GM19455 (cell line): ENCODE data around the gene PTPRT.

Experiments
- ATAC-seq: cut with Tn5 transposase; IDR thresholded peaks from one replicate; pipeline ENCODE4 v1.9.1; 2021; ENCODE audit not compliant: unreplicated experiment

The PTPRT gene

DNA sequence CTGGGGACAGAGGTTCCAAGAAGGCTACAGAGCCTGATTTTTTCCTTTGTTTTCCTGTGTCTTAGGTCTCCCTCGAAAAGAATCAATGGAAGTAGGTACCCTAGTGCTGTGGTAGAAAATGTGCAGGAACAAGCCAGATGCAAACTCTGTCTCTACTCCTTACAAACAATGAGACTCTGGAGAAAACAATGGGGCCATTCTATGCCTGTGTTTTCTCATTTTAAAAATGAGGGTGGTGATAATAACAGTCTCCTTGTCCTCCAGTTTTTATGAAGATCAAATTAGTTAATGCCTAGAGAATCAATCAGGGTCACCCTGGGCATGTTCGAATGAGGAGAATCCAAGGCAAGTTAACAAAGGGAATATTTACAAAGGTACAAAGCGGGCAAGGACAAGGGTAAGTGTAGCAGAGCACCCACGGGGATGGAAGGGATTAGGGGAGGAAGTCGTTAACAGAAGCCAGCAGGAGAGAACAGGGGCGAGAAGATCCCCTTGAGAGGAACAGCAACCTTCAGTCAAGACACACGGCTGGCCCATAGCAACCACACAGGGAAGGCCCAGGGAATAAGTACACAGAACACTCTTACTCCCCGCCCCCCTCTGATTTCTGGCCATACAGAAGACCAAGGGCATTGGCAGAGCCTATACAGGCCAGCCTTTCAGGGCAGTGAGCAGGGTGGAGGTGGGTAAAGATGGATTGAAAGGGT lies 342.8 kb downstream of the PTPRT start:
- no peak for ATAC-seq

DNA sequence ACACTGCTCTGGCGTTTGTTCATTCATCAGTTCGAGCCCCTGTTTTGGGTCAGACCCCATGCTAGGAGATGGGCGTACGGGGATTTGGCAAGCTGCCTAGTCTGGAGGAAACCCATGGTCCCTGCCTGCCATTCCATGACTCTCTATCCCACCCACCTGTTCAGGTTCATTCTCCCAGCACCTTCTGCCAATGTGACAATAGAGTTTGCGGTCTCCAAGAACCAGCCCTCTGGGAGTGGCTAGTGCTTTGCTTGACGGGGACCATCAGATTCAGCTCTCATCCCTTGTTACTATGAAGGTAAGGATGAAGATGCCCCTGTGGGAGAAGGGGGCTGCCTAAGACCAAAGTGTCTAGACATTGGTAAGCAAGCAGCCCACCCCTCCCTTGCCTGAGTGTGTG lies 345.0 kb downstream of the PTPRT start:
- ATAC-seq, result no peak

DNA sequence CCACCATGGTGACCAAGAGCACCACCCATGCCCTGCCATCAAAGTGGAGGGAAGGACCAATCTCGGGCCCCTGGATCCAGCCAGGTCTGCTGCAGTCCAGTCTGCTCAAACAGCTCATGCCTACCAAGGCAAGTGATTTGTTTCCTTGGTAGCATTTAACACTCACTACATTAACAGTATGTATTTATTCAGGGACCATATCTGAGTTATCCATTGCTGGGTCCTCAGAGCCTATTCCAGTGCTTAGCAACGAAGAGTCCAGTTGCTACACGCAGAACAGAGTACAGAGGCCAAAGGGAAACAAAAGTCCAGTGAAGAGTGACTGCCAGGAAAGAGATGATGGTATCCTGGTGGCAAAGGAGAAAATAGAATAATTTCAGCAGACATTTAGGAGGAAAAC lies 352.2 kb downstream of the PTPRT start:
- no peak for ATAC-seq

DNA sequence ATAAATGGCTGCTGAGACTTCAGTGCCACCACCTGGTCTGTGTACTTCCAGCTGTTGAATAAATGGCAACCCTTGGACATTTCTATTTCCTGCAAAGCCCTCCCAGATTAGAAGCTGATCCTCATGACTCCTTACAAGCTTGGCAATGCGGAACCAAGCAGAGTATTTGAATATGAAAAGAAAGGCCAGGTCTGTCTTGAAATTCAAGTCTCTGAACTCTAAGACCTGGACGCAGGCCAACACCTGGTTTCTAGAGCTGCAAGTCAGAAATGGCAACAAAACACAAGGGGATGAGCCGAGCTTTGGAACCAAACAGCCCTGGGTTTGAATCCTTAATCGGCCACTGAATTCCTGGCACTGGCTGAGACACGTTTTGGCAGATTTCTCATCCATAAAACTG lies 353.4 kb downstream of the PTPRT start:
- ATAC-seq, result no peak

DNA sequence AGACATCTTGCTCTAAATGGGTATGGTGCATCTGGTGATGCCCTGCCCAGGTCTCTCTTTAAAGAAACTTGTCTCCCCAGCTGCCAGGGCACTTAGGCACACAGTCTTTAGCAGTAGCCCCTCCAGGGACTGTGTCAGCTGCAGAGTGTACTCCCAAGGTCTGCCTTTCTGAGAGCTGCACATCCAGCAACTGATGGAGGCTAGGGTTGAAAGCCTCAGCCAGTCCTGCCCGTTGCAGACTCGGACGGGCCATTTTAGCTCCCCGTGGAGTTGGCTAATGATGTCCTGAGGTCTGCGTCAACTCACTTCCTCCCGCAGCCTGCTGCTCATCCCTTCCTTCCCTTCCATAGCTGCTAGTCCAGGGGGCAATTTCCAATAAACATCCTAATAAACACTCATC lies 381.8 kb downstream of the PTPRT start:
- no peak for ATAC-seq

DNA sequence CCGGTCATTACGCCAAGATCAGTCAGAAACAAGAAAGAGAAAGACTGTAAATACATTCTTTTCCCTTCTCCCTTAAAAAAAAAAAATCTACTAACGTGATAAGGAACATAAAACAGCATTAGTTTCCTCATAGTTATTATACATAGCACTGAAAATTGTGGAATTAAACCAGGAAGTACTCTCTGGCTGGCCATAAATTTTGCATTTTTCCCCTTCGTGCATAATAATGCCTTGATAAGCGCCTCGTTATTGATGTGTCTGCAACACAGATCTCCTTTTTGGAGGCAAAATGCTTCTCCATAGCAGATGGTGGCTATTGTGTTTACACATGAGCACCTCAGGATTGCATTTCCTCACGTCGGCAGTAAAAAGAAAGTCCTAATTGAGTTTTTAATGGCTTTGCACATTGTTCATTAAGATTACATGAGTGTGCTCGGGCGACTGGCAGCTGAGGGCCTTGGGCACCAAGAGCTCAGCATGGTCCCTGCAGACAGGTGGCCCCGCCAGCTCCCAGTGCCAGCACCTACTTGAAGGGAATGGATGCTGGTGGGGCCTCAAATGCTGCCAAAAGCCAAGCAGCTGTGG lies 394.5 kb downstream of the PTPRT start:
- no peak for ATAC-seq

DNA sequence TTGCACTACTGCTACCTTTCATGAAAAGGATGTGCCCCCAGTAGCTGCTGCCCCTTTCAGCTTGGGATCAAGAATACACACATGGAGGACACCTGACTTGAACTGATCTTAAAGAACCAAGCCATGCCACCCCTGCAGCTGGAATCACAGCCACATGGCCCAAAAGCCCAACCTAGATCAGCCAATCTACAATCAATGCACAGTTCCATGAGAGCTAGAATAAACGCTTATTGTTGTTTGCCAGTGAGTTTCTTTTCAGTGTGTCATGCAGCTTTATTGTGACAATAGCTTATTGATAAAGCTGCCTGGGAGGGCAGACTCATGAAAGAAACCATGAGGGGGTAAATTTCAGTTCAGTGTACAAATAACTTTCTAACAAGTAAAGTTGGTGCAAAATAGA lies 397.7 kb downstream of the PTPRT start:
- ATAC-seq, result no peak

DNA sequence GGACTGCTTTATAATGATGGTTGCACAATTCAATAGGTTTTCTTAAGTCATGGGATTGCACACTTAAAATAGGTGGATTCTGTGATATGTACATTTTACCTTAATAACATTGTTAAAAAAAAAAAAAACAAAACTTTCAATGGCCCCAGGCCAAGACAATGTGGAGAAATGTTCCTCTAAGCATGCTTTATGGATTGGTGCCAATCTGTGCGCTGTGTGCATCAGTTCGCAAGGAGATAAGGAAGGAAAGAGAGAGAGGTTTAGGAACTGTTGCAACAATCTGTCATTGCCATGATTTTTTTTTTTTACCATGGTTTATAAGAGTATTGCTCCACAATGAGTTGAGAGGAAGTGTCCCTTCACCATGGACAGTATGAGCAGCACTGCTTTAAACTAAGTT lies 399.6 kb downstream of the PTPRT start:
- ATAC-seq, result no peak

DNA sequence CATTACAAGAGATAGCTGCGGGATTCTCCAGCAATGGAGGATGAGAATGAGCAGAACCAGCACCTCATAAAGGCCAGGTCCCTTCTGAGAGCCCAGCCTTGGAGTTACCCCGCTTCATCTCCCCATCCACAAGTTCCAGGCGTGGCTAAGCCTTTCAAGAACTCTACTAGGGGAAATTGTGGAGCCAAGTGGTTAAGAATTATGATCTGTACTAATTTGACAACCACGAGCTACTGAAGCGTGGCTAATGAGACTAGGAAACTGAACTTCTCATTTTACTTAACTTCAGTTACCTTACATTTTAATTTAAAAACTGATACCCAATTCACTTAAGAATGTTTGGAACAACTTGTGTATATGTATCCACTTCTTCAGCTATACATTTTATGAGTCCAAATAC lies 401.0 kb downstream of the PTPRT start:
- no peak for ATAC-seq

DNA sequence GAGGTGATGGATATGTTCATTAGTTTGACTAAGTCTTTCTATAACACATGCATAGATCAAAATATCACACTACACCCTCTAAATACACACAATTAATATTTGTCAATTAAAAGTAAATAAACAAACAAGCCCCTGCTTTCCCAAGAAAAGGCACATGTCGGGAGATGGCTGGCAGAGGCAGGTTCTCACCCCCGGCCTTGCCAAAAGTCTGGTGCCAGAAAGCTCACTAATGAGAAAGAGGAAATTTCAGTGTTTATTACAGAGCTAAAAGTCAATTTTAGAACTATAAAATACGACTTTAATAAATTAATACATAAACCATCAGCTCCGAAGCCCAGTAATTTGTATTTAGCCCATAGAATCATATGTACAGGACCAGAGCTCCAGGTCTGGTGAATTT lies 404.7 kb downstream of the PTPRT start:
- no peak for ATAC-seq

DNA sequence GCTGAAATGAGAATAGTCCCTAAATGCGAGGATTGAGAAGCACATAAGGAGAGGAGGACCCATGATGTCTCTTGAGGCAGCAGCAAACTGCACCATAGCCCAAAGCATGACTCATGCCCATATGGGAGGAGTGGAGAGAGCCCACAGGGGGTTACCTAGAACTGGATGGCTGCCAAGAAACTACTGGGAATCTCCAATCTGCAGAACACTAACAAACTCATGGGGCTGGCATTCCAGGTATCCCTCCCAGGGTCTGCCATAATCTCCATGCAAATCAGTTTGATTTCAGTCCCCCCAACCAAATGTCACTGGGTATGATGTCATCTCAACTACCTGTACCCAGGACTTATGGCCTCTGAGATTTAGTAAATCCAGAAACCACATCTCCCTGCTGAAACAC lies 410.5 kb downstream of the PTPRT start:
- ATAC-seq, result no peak

DNA sequence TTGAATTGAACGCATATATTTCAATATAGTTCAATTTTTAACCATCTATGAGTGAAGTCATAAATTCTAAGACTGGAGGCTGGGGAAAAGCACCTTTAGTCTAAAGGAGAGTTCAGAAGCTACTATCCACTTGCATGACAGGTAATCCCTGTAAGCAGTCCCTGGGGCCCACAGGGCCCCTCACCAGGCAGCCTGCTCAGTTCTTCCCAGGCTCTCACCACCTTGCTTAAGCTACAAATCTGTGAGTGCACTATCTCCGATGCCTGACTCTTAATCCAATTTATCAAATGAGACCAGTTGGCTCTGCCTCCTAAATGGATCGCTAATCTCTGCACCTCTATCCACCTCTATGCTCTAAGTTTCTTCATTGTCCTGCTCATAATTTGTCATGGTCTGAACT lies 413.8 kb downstream of the PTPRT start:
- no peak for ATAC-seq

DNA sequence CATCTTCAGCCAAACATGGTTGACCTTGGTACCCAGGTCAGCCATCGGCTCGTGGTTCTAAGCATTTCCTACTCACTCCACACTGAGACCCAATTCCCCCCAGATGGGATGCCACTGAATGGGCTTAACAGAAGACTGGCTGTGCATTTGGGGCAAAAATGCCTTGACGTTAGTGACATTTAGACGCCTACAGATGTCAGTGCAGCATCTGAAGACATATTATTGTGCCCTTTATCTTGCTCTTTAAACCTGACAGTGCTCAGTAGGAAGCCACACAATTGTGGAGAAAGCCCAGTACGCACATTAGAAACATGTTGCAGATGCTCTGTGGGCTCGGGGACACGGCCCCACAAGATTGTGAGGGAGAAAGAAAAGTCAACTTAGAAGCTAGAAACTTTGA lies 414.7 kb downstream of the PTPRT start:
- ATAC-seq, result no peak

DNA sequence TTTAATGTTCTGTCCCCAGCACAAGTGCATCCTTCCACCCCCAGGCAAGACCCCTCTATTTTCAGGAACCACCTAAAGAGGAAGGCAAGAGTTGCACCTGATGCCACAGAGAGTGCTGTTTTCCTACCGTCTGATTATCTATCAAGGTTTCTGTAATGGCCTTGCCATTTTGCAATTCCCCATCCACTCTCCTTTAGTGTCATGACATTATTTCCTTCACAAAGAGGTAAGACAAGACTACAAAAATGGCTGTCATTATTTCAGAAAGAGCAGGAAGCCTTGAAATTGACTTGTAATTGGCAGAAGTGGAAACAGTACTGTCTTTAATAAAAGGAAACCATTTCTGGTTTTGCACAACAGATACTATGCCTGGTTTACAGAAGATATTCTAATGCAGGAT lies 426.7 kb downstream of the PTPRT start:
- ATAC-seq, result no peak

DNA sequence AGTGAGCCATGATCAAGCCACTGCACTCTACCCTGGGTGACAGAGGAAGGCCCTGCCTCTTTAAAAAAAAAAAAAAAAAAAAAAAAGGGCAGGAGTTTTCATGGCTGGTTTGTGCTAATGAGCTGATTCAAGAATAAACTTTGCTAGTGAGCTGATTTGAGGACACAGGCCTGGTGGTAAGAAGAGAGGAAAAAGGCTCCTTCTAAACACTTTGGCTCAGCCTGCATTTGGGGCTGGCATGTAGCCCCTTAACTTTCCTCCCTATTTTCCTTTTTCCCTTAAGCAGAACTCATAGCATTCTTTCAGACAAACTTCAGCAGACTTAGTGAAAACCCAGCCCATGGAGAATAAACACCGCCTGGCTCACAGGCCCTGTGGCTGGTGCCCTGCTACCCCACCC lies 432.7 kb downstream of the PTPRT start:
- no peak for ATAC-seq

DNA sequence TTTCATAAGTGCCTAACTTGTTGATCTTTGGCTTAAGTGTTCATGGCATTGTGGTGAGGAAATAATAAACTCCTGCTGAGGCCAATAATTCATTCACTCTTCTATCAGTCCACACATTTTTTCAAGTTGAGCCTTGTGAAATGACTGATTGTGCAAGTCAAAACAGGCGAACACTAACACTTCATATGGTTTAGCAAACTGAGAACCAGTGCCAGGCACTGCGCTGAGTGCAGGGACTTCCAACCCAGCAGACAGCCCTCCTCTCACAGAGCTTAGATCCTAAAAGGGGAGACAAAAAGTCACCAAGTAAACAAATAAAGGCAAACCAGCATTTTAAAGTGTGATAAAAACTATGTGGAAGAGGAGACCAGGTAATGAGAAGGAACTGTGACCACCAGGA lies 435.0 kb downstream of the PTPRT start:
- ATAC-seq, result no peak

DNA sequence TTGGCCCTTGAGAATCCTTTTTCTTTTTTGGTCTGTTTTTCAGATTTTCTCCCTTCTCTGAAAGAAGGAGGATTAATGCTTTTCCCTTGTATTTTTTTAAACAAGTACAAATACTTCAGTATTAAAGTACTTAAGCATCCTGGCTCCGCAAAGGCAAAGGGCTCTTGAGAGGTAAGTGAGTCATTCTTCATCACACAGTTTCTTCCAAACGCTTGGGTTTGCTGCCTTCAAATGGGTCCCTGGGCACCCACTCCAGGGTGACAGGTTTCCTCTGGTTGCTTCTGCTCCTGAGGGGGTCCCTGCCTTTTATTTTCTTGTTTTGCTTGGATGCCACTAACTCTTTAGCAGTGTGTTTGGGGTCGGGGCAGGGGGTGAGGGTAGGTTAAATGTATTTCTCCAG lies 437.1 kb downstream of the PTPRT start:
- ATAC-seq, result no peak

DNA sequence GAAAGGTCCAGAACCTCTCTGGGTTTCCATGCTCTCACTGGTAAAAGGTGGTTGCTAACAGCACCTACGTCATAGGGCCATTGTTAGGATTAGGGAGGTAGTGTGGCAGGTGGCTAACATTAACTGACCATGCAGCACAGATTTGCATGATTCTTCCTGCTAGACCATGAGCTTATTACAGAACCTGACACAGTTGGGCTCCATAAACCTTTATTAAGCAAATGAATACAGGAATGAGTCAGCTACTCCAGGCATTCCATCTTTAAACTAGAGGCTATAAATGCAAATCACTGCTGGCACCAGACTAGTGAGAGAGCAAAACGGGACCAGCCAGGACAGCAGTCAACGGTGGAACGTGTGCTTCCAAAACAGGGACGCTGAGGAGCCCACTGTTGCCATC lies 440.1 kb downstream of the PTPRT start:
- no peak for ATAC-seq

DNA sequence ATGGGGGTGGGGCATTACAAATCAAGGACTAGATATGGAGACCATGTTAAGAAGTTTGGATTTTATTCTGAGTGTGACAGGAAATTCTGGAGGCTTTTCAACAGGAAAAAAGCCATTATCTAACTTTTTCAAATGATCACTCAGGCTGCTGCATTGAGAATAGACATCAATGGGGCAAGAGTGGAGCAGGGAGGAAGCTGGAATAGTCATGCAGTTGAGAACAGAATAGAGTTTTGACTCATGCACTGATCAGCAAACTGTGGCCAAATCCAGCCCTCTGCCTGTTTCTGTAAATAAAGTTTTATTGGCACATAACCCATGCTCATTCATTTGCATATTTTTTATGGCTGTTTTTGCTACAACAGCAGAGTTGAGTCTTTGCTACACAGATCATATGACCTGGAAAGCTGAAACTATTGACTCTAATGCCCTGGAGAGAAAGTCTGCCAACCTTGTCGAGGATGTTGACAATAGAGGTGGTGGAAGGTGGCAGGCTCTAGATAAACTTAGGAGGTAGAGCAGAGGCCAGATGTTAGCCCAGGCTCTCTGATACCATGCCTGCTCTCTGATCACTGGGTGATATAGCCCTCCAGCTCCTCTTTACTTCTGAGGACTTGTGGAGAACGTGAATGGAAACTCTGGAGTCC lies 441.8 kb downstream of the PTPRT start:
- ATAC-seq, result no peak

DNA sequence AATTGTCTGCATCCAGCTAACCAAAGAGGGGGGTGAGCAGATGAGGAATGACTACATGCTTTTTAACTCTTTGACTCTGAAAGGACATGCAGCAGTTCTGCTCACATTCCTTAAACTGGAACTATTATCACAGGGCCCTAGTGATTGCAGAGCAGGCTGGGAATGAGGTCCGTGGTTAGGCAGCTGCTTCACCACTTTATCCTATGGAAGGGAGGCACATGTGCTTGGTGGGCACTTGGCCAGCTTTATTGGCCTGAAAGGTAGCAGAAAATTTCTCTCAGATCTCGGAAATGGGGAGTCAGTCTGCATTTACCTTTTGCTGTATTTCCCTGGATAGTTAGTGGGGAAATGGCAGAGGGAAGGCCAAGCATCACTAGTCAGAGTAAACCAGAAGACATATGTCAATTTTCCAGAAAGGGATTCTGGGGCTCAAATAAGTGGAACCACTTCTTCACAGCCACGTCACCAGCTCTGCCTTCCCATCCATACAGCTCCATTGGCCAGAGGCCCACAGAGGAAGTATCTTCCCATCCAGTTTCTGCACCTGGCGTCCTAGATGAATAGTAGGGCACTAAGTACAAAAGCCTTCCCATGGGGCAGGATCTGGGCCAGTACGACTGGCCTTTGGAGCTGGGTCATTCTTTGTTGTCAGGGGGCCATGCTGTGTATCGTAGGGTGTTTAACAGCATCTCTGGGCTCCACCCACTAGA lies 444.8 kb downstream of the PTPRT start:
- ATAC-seq, result no peak

DNA sequence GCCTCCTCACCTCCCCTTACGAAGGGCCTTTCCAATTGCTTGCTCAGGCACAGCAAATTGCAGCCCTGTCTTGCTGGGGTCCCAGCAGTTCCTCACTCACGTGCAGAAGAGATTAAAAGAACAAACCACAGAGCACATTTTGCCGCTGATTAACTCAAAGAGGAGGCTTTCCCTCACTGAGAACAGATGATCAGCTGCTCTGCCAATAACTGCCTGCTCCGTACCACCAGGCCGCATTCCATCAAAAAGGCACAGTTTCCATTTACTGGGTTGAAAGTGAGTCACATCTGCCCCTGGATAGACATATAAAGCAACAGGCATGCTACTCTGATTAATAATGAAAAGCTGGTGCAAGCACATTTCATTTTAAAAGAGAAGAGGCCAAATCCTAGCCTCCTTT lies 446.8 kb downstream of the PTPRT start:
- no peak for ATAC-seq

DNA sequence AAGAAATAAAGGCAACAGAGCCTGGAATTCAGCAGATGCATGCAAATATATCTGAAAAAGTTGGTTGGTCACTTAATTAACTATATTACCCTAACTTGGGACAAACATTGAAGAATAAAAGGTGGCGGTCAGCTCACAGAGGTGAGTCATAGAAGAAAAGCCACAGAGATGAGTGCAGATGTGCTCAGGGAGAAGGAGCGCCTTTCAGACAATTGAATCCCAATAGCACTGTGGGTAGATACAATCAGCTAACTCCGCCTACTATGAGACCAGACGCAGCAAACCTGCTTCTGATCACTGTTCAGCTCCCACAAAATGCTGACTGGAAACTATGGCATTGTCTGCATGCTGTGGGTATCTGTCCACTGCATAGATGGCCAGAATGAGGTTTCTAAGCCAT lies 447.8 kb downstream of the PTPRT start:
- no peak for ATAC-seq
